H1 (cell line): ENCODE results near the gene HADHA. TPM values are rescaled to one million over a fixed set of nuclear protein-coding genes. Genes with fewer than 3 reads are reported as not detected.

Source experiments
- CTCF ChIA-PET: fragments of 300-600 bp; sonication (Branson Sonifier 250); formaldehyde crosslinking; loops from one replicate; lab custom pipeline; 2021; ENCODE audit not compliant: partially characterized antibody; lab: Charles Lee
- POLR2A ChIA-PET: fragments of 300-600 bp; sonication (Branson Sonifier 250); formaldehyde crosslinking; loops from one replicate; lab custom pipeline; 2021; ENCODE audit warnings: inconsistent platforms; ENCODE audit not compliant: partially characterized antibody; lab: Charles Lee
- DNase-seq, 2 experiments: peaks; one replicate each; pipeline versions ENCODE4 v3.0.0 to v3.0.0-alpha.2; 2010 to 2022; ENCODE audit warnings: low spot score in 2 of 2, low read depth in 1 of 2, mixed read lengths in 1 of 2
- FAIRE-seq: peaks from 2 replicates; lab custom pipeline; 2011; peaks lifted over from hg19 to GRCh38; lab: Jason Lieb, UNC
- H2AFZ ChIP-seq: 2 replicates; pipeline ENCODE4 v1.8.1; 2012; ENCODE audit warnings: low read length, inconsistent platforms
- H2AK5ac ChIP-seq: 2 replicates; pipeline ENCODE4 v1.6.1; 2013; ENCODE audit warnings: low read depth, low read length
- H2BK120ac ChIP-seq: replicated peaks from 2 replicates; pipeline ENCODE3; 2013; ENCODE audit warnings: low read depth, low read length, inconsistent platforms
- H2BK12ac ChIP-seq: 2 replicates; pipeline ENCODE4 v1.6.1; 2013; ENCODE audit warnings: low read depth, low read length
- H2BK15ac ChIP-seq: 2 replicates; pipeline ENCODE4 v1.6.1; 2013; ENCODE audit warnings: low read length
- H2BK20ac ChIP-seq: 2 replicates; pipeline ENCODE4 v1.6.1; 2013; ENCODE audit warnings: low read length
- H2BK5ac ChIP-seq: 2 replicates; pipeline ENCODE4 v1.6.1; 2013; ENCODE audit warnings: low read depth, low read length
- H3K14ac ChIP-seq: 2 replicates; pipeline ENCODE4 v1.6.1; 2013; ENCODE audit warnings: inconsistent platforms; ENCODE audit not compliant: insufficient read length
- H3K18ac ChIP-seq: 2 replicates; pipeline ENCODE4 v1.6.1; 2013; ENCODE audit warnings: low read length; ENCODE audit errors: extremely low read depth
- H3K23ac ChIP-seq: 2 replicates; pipeline ENCODE4 v1.6.1; 2013; ENCODE audit warnings: inconsistent platforms; ENCODE audit not compliant: insufficient read length
- H3K23me2 ChIP-seq: 2 replicates; pipeline ENCODE4 v1.6.1; 2013; ENCODE audit warnings: low read depth, low read length
- H3K27ac ChIP-seq: 2 replicates; pipeline ENCODE4 v1.6.1; 2011; ENCODE audit warnings: low read depth, low read length, inconsistent platforms
- H3K27me3 ChIP-seq, 4 experiments: replicated peaks in 1 of 4; 1 replicate in 1 of 4; 2 replicates in 3 of 4; pipeline versions ENCODE4 v1.6.1 to v1.8.1; 2011 to 2013; ENCODE audit warnings: low read length in 3 of 4, mild to moderate bottlenecking in 3 of 4, inconsistent platforms in 2 of 4, mixed read lengths in 2 of 4, moderate library complexity in 1 of 4; ENCODE audit not compliant: control insufficient read depth in 3 of 4, insufficient read depth in 3 of 4; ENCODE audit errors: extremely low read depth in 1 of 4
- H3K36me3 ChIP-seq, 4 experiments: 2 replicates each; pipeline versions ENCODE4 v1.6.1 to v1.8.1; 2011 to 2013; ENCODE audit warnings: mild to moderate bottlenecking in 4 of 4, low read length in 3 of 4, moderate library complexity in 2 of 4, control low read depth in 1 of 4, inconsistent platforms in 1 of 4; ENCODE audit not compliant: insufficient read depth in 4 of 4, control insufficient read depth in 2 of 4
- H3K4ac ChIP-seq: replicated peaks from 2 replicates; pipeline ENCODE3; 2013; ENCODE audit warnings: low read length, low read depth, mixed read lengths, inconsistent platforms; ENCODE audit not compliant: insufficient read length
- H3K4me1 ChIP-seq, 4 experiments: replicated peaks in 1 of 4; 1 replicate in 1 of 4; 2 replicates in 3 of 4; pipeline versions ENCODE4 v1.6.1 to v1.8.1; 2011 to 2013; ENCODE audit warnings: low read length in 3 of 4, inconsistent platforms in 2 of 4, mixed read lengths in 1 of 4; ENCODE audit not compliant: insufficient read depth in 4 of 4, control insufficient read depth in 3 of 4
- H3K4me2 ChIP-seq, 2 experiments: 2 replicates each; pipeline versions ENCODE4 v1.6.1 to v1.8.1; 2011 to 2013; ENCODE audit warnings: low read depth in 2 of 2, low read length in 2 of 2, control low read depth in 1 of 2, inconsistent platforms in 1 of 2, mild to moderate bottlenecking in 1 of 2; ENCODE audit not compliant: insufficient read depth in 1 of 2
- H3K4me3 ChIP-seq, 4 experiments: fragments of 200-600, 300-600 bp in 1 of 4; sonication (generic), shearing (Covaris generic), sonication (Bioruptor Twin) in 1 of 4; 2 replicates each; pipeline versions ENCODE4 v1.5.1 to v1.8.1; 2011 to 2016; ENCODE audit warnings: low read length in 4 of 4, low read depth in 3 of 4, control low read depth in 2 of 4, inconsistent platforms in 2 of 4, mild to moderate bottlenecking in 2 of 4, mixed read lengths in 1 of 4, moderate library complexity in 1 of 4; ENCODE audit not compliant: insufficient read depth in 2 of 4; ENCODE audit errors: extremely low read depth in 1 of 4
- H3K56ac ChIP-seq: replicated peaks from 2 replicates; pipeline ENCODE3; 2013; ENCODE audit warnings: low read depth, mild to moderate bottlenecking, mixed read lengths, low read length, inconsistent platforms; ENCODE audit not compliant: insufficient read length
- H3K79me1 ChIP-seq: 2 replicates; pipeline ENCODE4 v1.6.1; 2013; ENCODE audit warnings: low read depth, low read length, control low read depth
- H3K79me2 ChIP-seq, 2 experiments: 2 replicates each; pipeline versions ENCODE4 v1.6.1 to v1.8.1; 2012 to 2013; ENCODE audit warnings: low read length in 2 of 2, mild to moderate bottlenecking in 2 of 2, inconsistent platforms in 1 of 2; ENCODE audit not compliant: insufficient read depth in 2 of 2, control insufficient read depth in 1 of 2
- H3K9ac ChIP-seq, 4 experiments: replicated peaks in 1 of 4; 1 replicate in 1 of 4; 2 replicates in 3 of 4; pipeline versions ENCODE4 v1.6.1 to v1.8.1; 2011 to 2013; ENCODE audit warnings: low read depth in 3 of 4, low read length in 3 of 4, control low read depth in 2 of 4, mild to moderate bottlenecking in 2 of 4, moderate library complexity in 2 of 4, inconsistent platforms in 1 of 4; ENCODE audit errors: extremely low read depth in 1 of 4
- H3K9me3 ChIP-seq, 2 experiments: 2 replicates each; pipeline versions ENCODE4 v1.6.1 to v1.8.1; 2012 to 2013; ENCODE audit warnings: mild to moderate bottlenecking in 2 of 2, moderate library complexity in 2 of 2, control low read depth in 1 of 2, inconsistent platforms in 1 of 2, low read depth in 1 of 2, low read length in 1 of 2, mixed read lengths in 1 of 2; ENCODE audit not compliant: insufficient read depth in 2 of 2
- H4K20me1 ChIP-seq, 2 experiments: replicated peaks in 1 of 2; 2 replicates each; pipeline versions ENCODE3 to v1.8.1; 2011 to 2013; ENCODE audit warnings: inconsistent platforms in 2 of 2, low read length in 2 of 2, mild to moderate bottlenecking in 1 of 2; ENCODE audit not compliant: insufficient read depth in 2 of 2, control insufficient read depth in 1 of 2
- H4K5ac ChIP-seq: 2 replicates; pipeline ENCODE4 v1.6.1; 2013; ENCODE audit warnings: low read length, low read depth, mixed read lengths, inconsistent platforms; ENCODE audit not compliant: insufficient read length
- H4K8ac ChIP-seq: 2 replicates; pipeline ENCODE4 v1.8.0; 2013; ENCODE audit warnings: mild to moderate bottlenecking, moderate library complexity, low read length, inconsistent platforms; ENCODE audit not compliant: insufficient read depth; ENCODE audit errors: extremely low read depth
- H4K91ac ChIP-seq: replicated peaks from 2 replicates; pipeline ENCODE3; 2013; ENCODE audit warnings: low read length, mixed read lengths, inconsistent platforms; ENCODE audit not compliant: insufficient read length
- EGR1 ChIP-seq: IDR thresholded peaks from 2 replicates; pipeline ENCODE4 v1.6.1; 2011; ENCODE audit warnings: low read depth, low read length, borderline replicate concordance
- HDAC2 ChIP-seq, 2 experiments: fragments of 300-600 bp in 1 of 2; sonication (generic) in 1 of 2; IDR thresholded peaks; 2 replicates each; pipeline ENCODE4 v1.6.1; 2011 to 2012; ENCODE audit warnings: low read depth in 2 of 2, low read length in 2 of 2, mild to moderate bottlenecking in 2 of 2, moderate library complexity in 2 of 2, borderline replicate concordance in 1 of 2, inconsistent platforms in 1 of 2
- KDM1A ChIP-seq: fragments of 200-600, 300-600 bp; sonication (generic); IDR thresholded peaks from 2 replicates; pipeline ENCODE4 v1.7.1; 2016; ENCODE audit warnings: mild to moderate bottlenecking, low read length, borderline replicate concordance
- KDM4A ChIP-seq: IDR thresholded peaks from one replicate; pipeline ENCODE4 v1.7.1; 2012; ENCODE audit warnings: low read depth, mild to moderate bottlenecking, moderate library complexity, low read length, inconsistent platforms; ENCODE audit not compliant: severe bottlenecking
- KDM5A ChIP-seq: fragments of 200-600 bp; IDR thresholded peaks from 2 replicates; pipeline ENCODE4 v1.7.1; 2012; ENCODE audit warnings: mild to moderate bottlenecking, low read length, inconsistent platforms, mixed read lengths
- POLR2AphosphoS5 ChIP-seq: IDR thresholded peaks from 2 replicates; pipeline ENCODE4 v1.6.1; 2011; ENCODE audit warnings: low read depth, low read length
- POU5F1 ChIP-seq: IDR thresholded peaks from 2 replicates; pipeline ENCODE4 v1.6.1; 2011; ENCODE audit warnings: low read depth, mild to moderate bottlenecking, low read length, moderate library complexity
- RBBP5 ChIP-seq: IDR thresholded peaks from 2 replicates; pipeline ENCODE4 v1.7.1; 2012; ENCODE audit warnings: low read depth, mild to moderate bottlenecking, inconsistent platforms, low read length, moderate library complexity, borderline replicate concordance
- RFX5 ChIP-seq: IDR thresholded peaks from 2 replicates; pipeline ENCODE4 v1.6.1; 2011; ENCODE audit warnings: low read depth, low read length, improper control_type of control experiment, borderline replicate concordance
- SIN3A ChIP-seq, 2 experiments: IDR thresholded peaks in 1 of 2; conservative IDR thresholded peaks in 1 of 2; 2 replicates each; pipeline ENCODE4 v1.6.1; 2011 to 2012; ENCODE audit warnings: low read length in 2 of 2, improper control_type of control experiment in 1 of 2, low read depth in 1 of 2, mild to moderate bottlenecking in 1 of 2
- SP2 ChIP-seq: IDR thresholded peaks from 2 replicates; pipeline ENCODE4 v1.6.1; 2012; ENCODE audit warnings: mild to moderate bottlenecking, low read length, inconsistent platforms
- SRF ChIP-seq: IDR thresholded peaks from 2 replicates; pipeline ENCODE4 v1.6.1; 2011; ENCODE audit warnings: mild to moderate bottlenecking, low read depth, low read length, moderate library complexity
- TAF1 ChIP-seq: IDR thresholded peaks from 2 replicates; pipeline ENCODE4 v1.6.1; 2011; ENCODE audit warnings: mild to moderate bottlenecking, low read depth, low read length
- TCF12 ChIP-seq: IDR thresholded peaks from 2 replicates; pipeline ENCODE4 v1.6.1; 2011; ENCODE audit warnings: low read depth, mild to moderate bottlenecking, low read length
- WGBS, 2 experiments: shearing (Covaris generic) in 1 of 2; methylation state at CpG; one replicate each; pipeline versions ENCODE4 v1.1.6 to v1.1.7; 2013 to 2015; ENCODE audit warnings: low lambda C conversion rate in 2 of 2, mixed read lengths in 2 of 2, inconsistent platforms in 1 of 2, low coverage in 1 of 2, missing lambda C conversion rate in 1 of 2; ENCODE audit not compliant: insufficient replicate concordance in 2 of 2, insufficient coverage in 1 of 2, insufficient read length in 1 of 2; ENCODE audit errors: extremely low coverage in 1 of 2, missing lambda C conversion rate in 1 of 2; 5-methylcytosine and 5-hydroxymethylcytosine counted together
- polyA plus RNA-seq, 7 experiments: library from polyadenylated mRNA; depleted of rRNA in 3 of 7; stranded (reverse) in 5 of 7; unstranded in 2 of 7; fragments of >200 nt in 5 of 7; fragments of 200-250 nt in 2 of 7; gene quantifications; 1 replicate in 5 of 7; 2 replicates in 1 of 7; 4 replicates in 1 of 7; pipeline versions ENCODE4 v1.2.1 to v1.2.3, GENCODE V29; 2011 to 2013; ENCODE audit warnings: missing spikeins in 2 of 7, mixed read lengths in 2 of 7
- total RNA-seq: library from RNA; stranded (reverse); fragmentation: NEBNext Ultra II Directional; extraction: Animal tissue kit (Norgen Biotek cat#: 25700); gene quantifications from 2 replicates; pipeline ENCODE4 v1.2.1, GENCODE V29; 2021

Gene HADHA
- total and polyA plus RNA-seq, 2 of the 8 experiments (the other 6 are each of a cell fraction or from before 2014, with no cell fraction given): 64.6 to 131 TPM

DNA sequence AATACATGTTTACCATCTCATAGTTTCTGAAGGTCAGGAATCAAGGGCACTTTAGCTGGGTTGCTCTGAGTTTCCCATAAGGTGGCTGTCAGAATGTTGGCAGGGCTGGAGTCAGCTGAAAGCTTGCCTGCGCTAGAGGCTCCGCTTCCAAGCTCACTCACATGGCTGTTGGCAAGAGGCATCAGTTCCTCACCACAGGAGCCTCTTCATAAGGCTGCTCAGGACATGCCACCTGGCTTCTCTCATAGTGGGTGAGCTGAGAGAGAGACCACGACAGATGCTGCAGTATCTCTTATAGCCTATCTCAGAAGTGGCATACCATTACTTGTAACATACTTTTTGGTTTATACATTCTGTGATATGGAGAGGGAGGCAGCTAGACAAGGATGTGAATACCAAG is 7.5 kb upstream of the HADHA start:
- H3K4me1 ChIP-seq: 0 out of 7 replicates have a peak, but pooled peaks cover 0 to under 1% (median 0%) of the 10 kb centered on the region in 4 experiments
- no peak overlapping the region for H4K5ac ChIP-seq
- H3K4ac ChIP-seq: no peak overlapping the region
- DNase-seq (no peak), FAIRE-seq (no peak)
- H3K4me3 ChIP-seq: no peak overlapping the region
- ChIA-PET CTCF (interaction anchor here (1.1 to 1.4 kb wide), 4 partner anchors 15 to 87 kb away, joined by 3 to 5 read pairs (median 4); no protein-coding TSS in a partner anchor), POLR2A (interaction anchor here (0.6 to 1.2 kb wide), 3 partner anchors 52 to 278 kb away, joined by 3 to 5 read pairs (median 3); no protein-coding TSS in a partner anchor)
- WGBS, 2 experiments: 92% methylated on average over 3 of the region's 3 CpGs; no CpG with 5 or more reads in 1 of the 2 experiments
- no peak overlapping the region for H2BK5ac ChIP-seq
- no peak overlapping the region for H2BK20ac ChIP-seq
- no peak overlapping the region for H4K91ac ChIP-seq
- no peaks in the 10 kb centered on the region for H3K27me3 ChIP-seq
- no peak overlapping the region for H2AFZ ChIP-seq
- H3K79me2 ChIP-seq: peaks cover 0 to 51% of the 10 kb centered on the region in 2 experiments; a peak in 2 of 4 replicates
- no peak overlapping the region for H2BK120ac ChIP-seq
- H2BK12ac ChIP-seq: no peak overlapping the region
- no peaks in the 10 kb centered on the region for H3K36me3 ChIP-seq
- TF ChIP-seq KDM5A (no peak), RBBP5 (no peak), RFX5 (no peak), SP2 (no peak), SIN3A (conservative IDR thresholded peaks at IDR 0.05 in 1 of 2, IDR thresholded peaks at IDR 0.05 in 1 of 2; ENCODE audit: low read depth in 1 of 2, low read length in 2 of 2) (no peak), KDM1A (no peak), POLR2AphosphoS5 (no peak), KDM4A (no peak), POU5F1 (no peak), SRF (no peak), EGR1 (no peak), TAF1 (no peak), TCF12 (no peak), HDAC2 (IDR thresholded peaks at IDR 0.05; ENCODE audit: borderline replicate concordance in 1 of 2, low read depth in 2 of 2, low read length in 2 of 2) (no peak)
- H3K4me2 ChIP-seq: no peak overlapping the region
- H3K27ac ChIP-seq: no peak overlapping the region
- no peak overlapping the region for H2AK5ac ChIP-seq
- no peak overlapping the region for H3K18ac ChIP-seq
- no peaks in the 10 kb centered on the region for H3K9me3 ChIP-seq
- H2BK15ac ChIP-seq: no peak overlapping the region
- H3K56ac ChIP-seq: no peak overlapping the region
- no peak overlapping the region for H3K9ac ChIP-seq
- H4K20me1 ChIP-seq: peaks cover 0 to 3% of the 10 kb centered on the region in 2 experiments
- no peak overlapping the region for H4K8ac ChIP-seq
- no peak overlapping the region for H3K23ac ChIP-seq
- peaks cover 2% of the 10 kb centered on the region; the same call in 1 of the 2 replicates for H3K79me1 ChIP-seq
- H3K23me2 ChIP-seq: no peaks in the 10 kb centered on the region
- H3K14ac ChIP-seq: no peak overlapping the region
